Measurements from ENCODE around the gene MEP1A. TPM values are rescaled to one million over a fixed set of nuclear protein-coding genes. Genes with fewer than 3 reads are reported as not detected.

MEP1A gene
- total and polyA plus RNA-seq, 2 of the 4 experiments (the other 2 are of a cell fraction), result not detected

GRCh38 chr6:46772762-46773161 lies 20.4 kb upstream of the MEP1A start:
- H2BK20ac ChIP-seq (ENCODE audit: low read depth, low read length), result no peak overlapping the region
- intact Hi-C loops (cut with micrococcal nuclease), result no loop called here
- no peak overlapping the region for H4K8ac ChIP-seq (ENCODE audit: low read depth in 2 of 2, low read length in 2 of 2)
- no peaks in the 10 kb centered on the region for H4K20me1 ChIP-seq (ENCODE audit: insufficient read depth, low read length)
- H3K9me3 ChIP-seq (ENCODE audit: control insufficient read depth, insufficient read depth, low read length), result no peaks in the 10 kb centered on the region
- 67% methylated on average over 1 of the region's 2 CpGs; no CpG with 5 or more reads in 1 of the 2 experiments for WGBS, 2 experiments (ENCODE audit: extremely low coverage in 2 of 2, insufficient read length in 1 of 2)
- ATAC-seq (ENCODE audit: low read depth) (no peak), DNase-seq (no peak)
- no peak overlapping the region for H3K4me2 ChIP-seq (ENCODE audit: low read depth, low read length)
- POLR2A ChIA-PET (ENCODE audit: unreplicated experiment), result no interaction called here
- no peaks in the 10 kb centered on the region for H3K79me1 ChIP-seq (ENCODE audit: low read depth in 1 of 2, low read length in 2 of 2)
- H3K27me3 ChIP-seq (ENCODE audit: control insufficient read depth, insufficient read depth, low read length), result no peaks in the 10 kb centered on the region
- no peak overlapping the region for H4K5ac ChIP-seq (ENCODE audit: low read depth, low read length)
- H2BK15ac ChIP-seq (ENCODE audit: low read depth, low read length), result no peak overlapping the region
- H3K27ac ChIP-seq (ENCODE audit: insufficient read depth, low read length), result no peak overlapping the region
- H3K4me1 ChIP-seq (ENCODE audit: control insufficient read depth, insufficient read depth, low read length), result no peaks in the 10 kb centered on the region
- no peak overlapping the region for H2AK5ac ChIP-seq (ENCODE audit: low read depth, low read length)
- no peak overlapping the region for H3K23ac ChIP-seq (ENCODE audit: low read depth, low read length)
- no peak overlapping the region for H3K14ac ChIP-seq (replicated peaks; ENCODE audit: low read depth, low read length)
- CTCF ChIA-PET, result no interaction called here
- no peaks in the 10 kb centered on the region for H3K9me1 ChIP-seq (ENCODE audit: insufficient read depth, low read length)
- no peak overlapping the region for H2AFZ ChIP-seq (replicated peaks; ENCODE audit: low read length, poor library complexity)
- dilution Hi-C loops (cut with HindIII; ENCODE audit: low sequenced_read_pairs, unreplicated experiment), result no loop called here
- no peak overlapping the region for H3K4me3 ChIP-seq (ENCODE audit: insufficient read depth, low read depth, low read length)
- no peak overlapping the region for H3K9ac ChIP-seq (ENCODE audit: low read depth, low read length)
- H2BK120ac ChIP-seq (ENCODE audit: low read depth, low read length), result no peak overlapping the region
- in situ Hi-C loops (cut with MboI; ENCODE audit: low sequenced_read_pairs), result no loop called here
- no peak overlapping the region for H3K4ac ChIP-seq (ENCODE audit: low read depth, low read length)
- H2BK5ac ChIP-seq (ENCODE audit: low read depth, low read length, poor library complexity, severe bottlenecking), result no peak overlapping the region
- no peak overlapping the region for H3K18ac ChIP-seq (ENCODE audit: low read depth, low read length)
- no peak for TF ChIP-seq CHD1 (IDR thresholded peaks at IDR 0.05; ENCODE audit: low read depth, low read length)
- no peak for TF ChIP-seq RFX5 (IDR thresholded peaks at IDR 0.05; ENCODE audit: low read depth, low read length)
- TF ChIP-seq BHLHE40 (IDR thresholded peaks at IDR 0.05; ENCODE audit: low read depth, low read length), result no peak
- no peak for TF ChIP-seq RAD21 (IDR thresholded peaks at IDR 0.05; ENCODE audit: low read length)
- no peak for TF ChIP-seq ELK1 (IDR thresholded peaks at IDR 0.05; ENCODE audit: borderline replicate concordance, low read depth, low read length)
- TF ChIP-seq MAZ (IDR thresholded peaks at IDR 0.05; ENCODE audit: borderline replicate concordance, low read depth, low read length), result no peak
- no peak for TF ChIP-seq MAFK (IDR thresholded peaks at IDR 0.05; ENCODE audit: low read depth, low read length)
- no peak for TF ChIP-seq CEBPB (IDR thresholded peaks at IDR 0.05; ENCODE audit: low read depth, low read length)
- no peak for TF ChIP-seq FOS (IDR thresholded peaks at IDR 0.05; ENCODE audit: low read depth, low read length)
- TF ChIP-seq POLR2A (IDR thresholded peaks at IDR 0.05; ENCODE audit: low read depth, low read length), result no peak
- no peak for TF ChIP-seq USF2 (IDR thresholded peaks at IDR 0.05; ENCODE audit: low read depth, low read length)
- TF ChIP-seq MXI1 (IDR thresholded peaks at IDR 0.05; ENCODE audit: borderline replicate concordance, low read depth, low read length), result no peak
- TF ChIP-seq RCOR1 (IDR thresholded peaks at IDR 0.05; ENCODE audit: insufficient replicate concordance, low read length), result no peak
- no peak for TF ChIP-seq CTCF (conservative IDR thresholded peaks at IDR 0.05; ENCODE audit: low read depth, low read length)
- TF ChIP-seq NFE2L2 (IDR thresholded peaks at IDR 0.05; ENCODE audit: low read depth, low read length), result no peak
- no peak for TF ChIP-seq SMC3 (IDR thresholded peaks at IDR 0.05; ENCODE audit: low read depth, low read length)
- no peaks in the 10 kb centered on the region for H3K36me3 ChIP-seq (ENCODE audit: control insufficient read depth, insufficient read depth, low read length)
- no peak overlapping the region for H3K56ac ChIP-seq (ENCODE audit: extremely low read depth, insufficient read depth, low read length)
- no TSS peak for BruUV-seq (replicated peaks)
- no peak overlapping the region for H2AK9ac ChIP-seq (replicated peaks; ENCODE audit: low read depth, low read length, poor library complexity)
- H4K91ac ChIP-seq (ENCODE audit: insufficient read depth, low read depth, low read length), result no peak overlapping the region

All from IMR-90 (cell line).